HEK293 (cell line): ENCODE data around the gene SERGEF.
A peak's percentile ranks its signal among the peaks of the same experiment; 100 is the strongest.

ENCODE experiments used
- CTCF ChIA-PET: fragments of 350-600 bp; formaldehyde crosslinking; extraction: SDS; loops from one replicate; lab custom pipeline; 2021; ENCODE audit warnings: antibody characterized with exemption; lab: Yijun Ruan, JAX
- POLR2A ChIA-PET: fragments of 300-600 bp; formaldehyde crosslinking; extraction: SDS; loops from one replicate; lab custom pipeline; 2020; ENCODE audit warnings: antibody characterized with exemption, inconsistent platforms; lab: Yijun Ruan, JAX
- H3K27ac ChIP-seq: fragments of 200-500 bp; sonication (Bioruptor generic); 2 replicates; pipeline ENCODE4 v1.5.1; 2014; ENCODE audit warnings: low read depth, low read length, control low read depth, inconsistent platforms; ENCODE audit errors: extremely low read depth
- H3K36me3 ChIP-seq, 2 experiments: fragments of 200-500 bp in 1 of 2; sonication (Bioruptor generic) in 1 of 2; 1 replicate in 1 of 2; 2 replicates in 1 of 2; pipeline ENCODE4 v1.5.1; 2014 to 2017; ENCODE audit warnings: inconsistent platforms in 2 of 2, low read length in 2 of 2; ENCODE audit not compliant: control insufficient read depth in 2 of 2, insufficient read depth in 1 of 2
- H3K4me1 ChIP-seq: fragments of 200-500 bp; sonication (Bioruptor generic); 2 replicates; pipeline ENCODE4 v1.5.1; 2014; ENCODE audit warnings: mild to moderate bottlenecking, low read length, inconsistent platforms; ENCODE audit not compliant: control insufficient read depth, insufficient read depth
- H3K4me3 ChIP-seq: 2 replicates; pipeline ENCODE4 v1.5.1; 2011; ENCODE audit warnings: low read depth, mild to moderate bottlenecking, control low read depth, low read length, moderate library complexity
- H3K9me3 ChIP-seq: fragments of 200-500 bp; sonication (Bioruptor generic); 2 replicates; pipeline ENCODE4 v1.5.1; 2014; ENCODE audit warnings: low read depth, low read length, inconsistent platforms; ENCODE audit not compliant: control insufficient read depth, insufficient read depth
- BCL6B ChIP-seq: fragments of 450-650 bp; formaldehyde crosslinking; IDR thresholded peaks from 2 replicates; pipeline ENCODE4 v1.5.1; 2017; ENCODE audit warnings: missing biosample characterization, missing genetic modification characterization
- EGR2 ChIP-seq: fragments of 450-650 bp; formaldehyde crosslinking; IDR thresholded peaks from 2 replicates; pipeline ENCODE4 v1.5.1; 2016; ENCODE audit warnings: low read depth, missing biosample characterization, missing genetic modification characterization
- GLIS1 ChIP-seq: fragments of 450-650 bp; formaldehyde crosslinking; IDR thresholded peaks from 2 replicates; pipeline ENCODE4 v1.5.1; 2016; ENCODE audit warnings: missing biosample characterization, missing genetic modification characterization
- HOXA7 ChIP-seq: sonication (generic); formaldehyde crosslinking; IDR thresholded peaks from 2 replicates; pipeline ENCODE4 v1.8.1; 2022; ENCODE audit warnings: missing genetic modification reagents, borderline replicate concordance
- HOXC10 ChIP-seq: sonication (generic); formaldehyde crosslinking; IDR thresholded peaks from 2 replicates; pipeline ENCODE4 v1.8.1; 2023; ENCODE audit warnings: mild to moderate bottlenecking, missing genetic modification reagents
- KLF10 ChIP-seq: fragments of 450-650 bp; IDR thresholded peaks from 2 replicates; pipeline ENCODE4 v1.5.1; 2018; ENCODE audit warnings: missing biosample characterization, mild to moderate bottlenecking, missing genetic modification characterization
- PATZ1 ChIP-seq: fragments of 450-650 bp; formaldehyde crosslinking; IDR thresholded peaks from 2 replicates; pipeline ENCODE4 v1.5.1; 2016; ENCODE audit warnings: missing biosample characterization, missing genetic modification characterization
- ZFHX2 ChIP-seq: fragments of 450-650 bp; formaldehyde crosslinking; conservative IDR thresholded peaks from 2 replicates; pipeline ENCODE4 v1.5.1; 2016; ENCODE audit warnings: missing biosample characterization, missing genetic modification characterization
- ZIC2 ChIP-seq: fragments of 450-650 bp; formaldehyde crosslinking; IDR thresholded peaks from 2 replicates; pipeline ENCODE4 v1.5.1; 2016; ENCODE audit warnings: missing biosample characterization, missing genetic modification characterization
- ZNF155 ChIP-seq: fragments of 450-650 bp; formaldehyde crosslinking; IDR thresholded peaks from 2 replicates; pipeline ENCODE4 v1.5.1; 2016; ENCODE audit warnings: missing biosample characterization, missing genetic modification characterization
- ZNF23 ChIP-seq: fragments of 450-650 bp; formaldehyde crosslinking; IDR thresholded peaks from 2 replicates; pipeline ENCODE4 v1.5.1; 2016; ENCODE audit warnings: missing biosample characterization, missing genetic modification characterization, borderline replicate concordance
- ZNF391 ChIP-seq: fragments of 450-650 bp; formaldehyde crosslinking; IDR thresholded peaks from 2 replicates; pipeline ENCODE4 v1.5.1; 2016; ENCODE audit warnings: low read depth, missing biosample characterization, missing genetic modification characterization, borderline replicate concordance
- ZNF433 ChIP-seq: fragments of 450-650 bp; formaldehyde crosslinking; IDR thresholded peaks from 2 replicates; pipeline ENCODE4 v1.5.1; 2016; ENCODE audit warnings: missing biosample characterization, missing genetic modification characterization, low read depth
- ZNF48 ChIP-seq: fragments of 450-650 bp; formaldehyde crosslinking; IDR thresholded peaks from 2 replicates; pipeline ENCODE4 v1.5.1; 2016; ENCODE audit warnings: missing biosample characterization, missing genetic modification characterization
- ZNF561 ChIP-seq: fragments of 450-650 bp; IDR thresholded peaks from 2 replicates; pipeline ENCODE4 v1.5.1; 2018; ENCODE audit warnings: missing biosample characterization, missing genetic modification characterization, borderline replicate concordance
- ZNF610 ChIP-seq: fragments of 450-650 bp; formaldehyde crosslinking; IDR thresholded peaks from 2 replicates; pipeline ENCODE4 v1.5.1; 2016; ENCODE audit warnings: missing biosample characterization, missing genetic modification characterization, borderline replicate concordance
- ZNF670 ChIP-seq: fragments of 450-650 bp; formaldehyde crosslinking; IDR thresholded peaks from 2 replicates; pipeline ENCODE4 v1.5.1; 2016; ENCODE audit warnings: missing biosample characterization, missing genetic modification characterization, low read depth
- ZNF768 ChIP-seq: fragments of 450-650 bp; formaldehyde crosslinking; IDR thresholded peaks from 2 replicates; pipeline ENCODE4 v1.5.1; 2018; ENCODE audit warnings: missing biosample characterization, mild to moderate bottlenecking, missing genetic modification characterization

SERGEF gene

GRCh38 chr11:17764446-17765218 lies 248.2 kb downstream of the SERGEF start:
- no peaks in the 10 kb centered on the region for H3K9me3 ChIP-seq
- POLR2A ChIA-PET: no interaction called here
- H3K36me3 ChIP-seq: no peaks in the 10 kb centered on the region
- no peak overlapping the region for H3K4me3 ChIP-seq
- TF ChIP-seq ZNF48 (tag by site-specific recombination): no peak
- TF ChIP-seq GLIS1: peak; percentile 75
- TF ChIP-seq ZNF768: 0 out of 2 replicates have a peak, but pooled peaks have one; percentile 73
- TF ChIP-seq ZIC2 (tag by site-specific recombination): peak; percentile 15; the same call in 1 of the 2 replicates
- TF ChIP-seq, all 188 proteins: peak for 3
- CTCF ChIA-PET: interaction anchor here (0.7 to 1.0 kb wide), 3 partner anchors 113 to 214 kb away, joined by 3 to 6 read pairs (median 5); no protein-coding TSS in a partner anchor
- no peaks in the 10 kb centered on the region for H3K4me1 ChIP-seq
- no peak overlapping the region for H3K27ac ChIP-seq

GRCh38 chr11:17763703-17764102 lies 249.1 kb downstream of the SERGEF start:
- Histone ChIP-seq H3K36me3 (no peaks in the 10 kb centered on the region), H3K27ac (no peak overlapping the region), H3K4me3 (no peak overlapping the region), H3K9me3 (no peaks in the 10 kb centered on the region), H3K4me1 (no peaks in the 10 kb centered on the region)
- ChIA-PET CTCF (no interaction called here), POLR2A (no interaction called here)
- no peak for TF ChIP-seq ZNF155 (tag by site-specific recombination)
- TF ChIP-seq ZNF433: no peak
- TF ChIP-seq PATZ1 (tag by site-specific recombination): 0 out of 2 replicates have a peak, but pooled peaks have one; percentile 30
- TF ChIP-seq ZNF561 (tag by site-specific recombination): no peak
- TF ChIP-seq BCL6B (tag by site-specific recombination): no peak
- peak; percentile 99 for TF ChIP-seq ZFHX2
- TF ChIP-seq ZNF610 (tag by site-specific recombination): no peak
- TF ChIP-seq EGR2 (tag by site-specific recombination): peak; percentile 99

- Histone ChIP-seq H3K36me3 (no peaks in the 10 kb centered on the region), H3K4me3 (no peak overlapping the region), H3K27ac (no peak overlapping the region), H3K9me3 (no peaks in the 10 kb centered on the region), H3K4me1 (no peaks in the 10 kb centered on the region)
- ChIA-PET CTCF (no interaction called here), POLR2A (no interaction called here)
- TF ChIP-seq HOXA7 (CRISPR knock-in tag) (no peak), ZNF391 (no peak), ZNF670 (no peak), KLF10 (no peak), ZNF23 (tag by site-specific recombination) (no peak), HOXC10 (no peak)
These were observed 249.6 kb downstream of the SERGEF start for GRCh38 chr11:17763244-17763643.
